Gastroesophageal sphincter (tissue), 3 donors: Measurements from ENCODE around the gene XNDC1N.

Experiments used
- CTCF ChIP-seq, 4 experiments: fragments of 200-600 bp in 2 of 4; fragments of 450-650 bp in 2 of 4; sonication (generic) in 1 of 4; IDR thresholded peaks; one replicate each; pipeline ENCODE4 v1.5.1; 2017 to 2019; ENCODE audit warnings: antibody characterized with exemption in 4 of 4, mild to moderate bottlenecking in 2 of 4, moderate library complexity in 2 of 4
- EP300 ChIP-seq: sonication (generic); formaldehyde crosslinking; IDR thresholded peaks from one replicate; pipeline ENCODE4 v1.6.1; 2017; ENCODE audit warnings: antibody characterized with exemption, mild to moderate bottlenecking
- POLR2A ChIP-seq, 2 donors: fragments of 450-650 bp; IDR thresholded peaks; one replicate each; pipeline ENCODE4 v1.6.1; 2017; ENCODE audit warnings: antibody characterized with exemption in 2 of 2, mild to moderate bottlenecking in 2 of 2, moderate library complexity in 1 of 2
- POLR2AphosphoS5 ChIP-seq: sonication (generic); formaldehyde crosslinking; IDR thresholded peaks from one replicate; pipeline ENCODE4 v1.6.1; 2017; ENCODE audit warnings: antibody characterized with exemption

- TF ChIP-seq POLR2AphosphoS5 (no peak), CTCF (IDR thresholded peaks at IDR 0.05) (no peak), POLR2A (IDR thresholded peaks at IDR 0.05) (no peak), EP300 (no peak)
These were observed 2.3 kb upstream of the XNDC1N start for GRCh38 chr11:71930556-71931244.
